ENCODE measurements around the gene TNIK. TPM values are rescaled to one million over a fixed set of nuclear protein-coding genes. Genes with fewer than 3 reads are reported as not detected.

The TNIK gene
- total and polyA plus RNA-seq, 2 of the 4 experiments (the other 2 are of a cell fraction), result 3.4 to 6.3 TPM

DNA sequence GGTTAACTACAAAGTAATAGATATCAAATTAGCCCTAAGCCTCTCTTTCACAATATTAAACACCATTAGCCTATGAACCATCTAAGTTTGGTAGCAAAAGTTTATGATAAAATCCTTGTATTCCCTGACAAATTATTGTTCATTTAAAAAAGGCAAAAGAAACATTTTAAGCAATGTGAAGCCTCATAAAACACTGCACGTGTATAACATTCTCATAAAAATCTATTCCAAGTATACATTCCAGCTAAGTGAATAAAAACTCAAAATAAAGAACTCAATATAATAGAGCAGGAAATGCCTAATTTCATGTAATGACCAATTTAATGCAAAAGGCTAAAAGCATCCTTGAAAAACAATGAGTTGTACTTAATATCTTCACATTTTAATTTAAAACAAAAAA lies 27.7 kb downstream of the TNIK start:
- no peak overlapping the region for H3K4me2 ChIP-seq (ENCODE audit: low read depth, low read length)
- no peak overlapping the region for H2BK120ac ChIP-seq (ENCODE audit: low read depth, low read length)
- H3K79me1 ChIP-seq (ENCODE audit: low read depth in 1 of 2, low read length in 2 of 2), result no peaks in the 10 kb centered on the region
- no peak overlapping the region for H3K56ac ChIP-seq (ENCODE audit: extremely low read depth, insufficient read depth, low read length)
- no peak overlapping the region for H3K14ac ChIP-seq (replicated peaks; ENCODE audit: low read depth, low read length)
- no peak overlapping the region for H4K5ac ChIP-seq (ENCODE audit: low read depth, low read length)
- H3K4me1 ChIP-seq (ENCODE audit: control insufficient read depth, insufficient read depth, low read length), result no peaks in the 10 kb centered on the region
- CTCF ChIA-PET, result no interaction called here
- H3K9ac ChIP-seq (ENCODE audit: low read depth, low read length), result no peak overlapping the region
- no peak overlapping the region for H2AK9ac ChIP-seq (replicated peaks; ENCODE audit: low read depth, low read length, poor library complexity)
- dilution Hi-C loops (cut with HindIII; ENCODE audit: low sequenced_read_pairs, unreplicated experiment) (no loop called here), intact Hi-C loops (cut with micrococcal nuclease) (no loop called here), in situ Hi-C loops (cut with MboI; ENCODE audit: low sequenced_read_pairs) (no loop called here)
- no peaks in the 10 kb centered on the region; the same call in 1 of the 2 replicates for H3K27me3 ChIP-seq (ENCODE audit: control insufficient read depth, insufficient read depth, low read length)
- no peaks in the 10 kb centered on the region for H4K20me1 ChIP-seq (ENCODE audit: insufficient read depth, low read length)
- no peak overlapping the region for H3K27ac ChIP-seq (ENCODE audit: insufficient read depth, low read length)
- H4K8ac ChIP-seq (ENCODE audit: low read depth in 2 of 2, low read length in 2 of 2), result no peak overlapping the region
- H2BK20ac ChIP-seq (ENCODE audit: low read depth, low read length), result no peak overlapping the region
- H3K23ac ChIP-seq (ENCODE audit: low read depth, low read length), result no peak overlapping the region
- POLR2A ChIA-PET (ENCODE audit: unreplicated experiment), result no interaction called here
- no peak overlapping the region for H2AFZ ChIP-seq (replicated peaks; ENCODE audit: low read length, poor library complexity)
- H3K4me3 ChIP-seq (ENCODE audit: insufficient read depth, low read depth, low read length), result no peak overlapping the region
- WGBS, 2 experiments (ENCODE audit: extremely low coverage in 2 of 2, insufficient read length in 1 of 2), result no CpG with 5 or more reads among the region's 1 CpG
- no peaks in the 10 kb centered on the region for H3K36me3 ChIP-seq (ENCODE audit: control insufficient read depth, insufficient read depth, low read length)
- no peak overlapping the region for H2AK5ac ChIP-seq (ENCODE audit: low read depth, low read length)
- no peak overlapping the region for H3K4ac ChIP-seq (ENCODE audit: low read depth, low read length)
- DNase-seq, result no peak
- H2BK5ac ChIP-seq (ENCODE audit: low read depth, low read length, poor library complexity, severe bottlenecking), result no peak overlapping the region
- no peaks in the 10 kb centered on the region for H3K9me1 ChIP-seq (ENCODE audit: insufficient read depth, low read length)
- no TSS peak for BruUV-seq (replicated peaks)
- H4K91ac ChIP-seq (ENCODE audit: insufficient read depth, low read depth, low read length), result no peak overlapping the region
- no peak for TF ChIP-seq MAFK (IDR thresholded peaks at IDR 0.05; ENCODE audit: low read depth, low read length)
- TF ChIP-seq MXI1 (IDR thresholded peaks at IDR 0.05; ENCODE audit: borderline replicate concordance, low read depth, low read length), result no peak
- TF ChIP-seq CTCF (conservative IDR thresholded peaks at IDR 0.05; ENCODE audit: low read depth, low read length), result no peak
- TF ChIP-seq CHD1 (IDR thresholded peaks at IDR 0.05; ENCODE audit: low read depth, low read length), result no peak
- no peak for TF ChIP-seq FOS (IDR thresholded peaks at IDR 0.05; ENCODE audit: low read depth, low read length)
- no peak for TF ChIP-seq CEBPB (IDR thresholded peaks at IDR 0.05; ENCODE audit: low read depth, low read length)
- TF ChIP-seq, protein P1, sequence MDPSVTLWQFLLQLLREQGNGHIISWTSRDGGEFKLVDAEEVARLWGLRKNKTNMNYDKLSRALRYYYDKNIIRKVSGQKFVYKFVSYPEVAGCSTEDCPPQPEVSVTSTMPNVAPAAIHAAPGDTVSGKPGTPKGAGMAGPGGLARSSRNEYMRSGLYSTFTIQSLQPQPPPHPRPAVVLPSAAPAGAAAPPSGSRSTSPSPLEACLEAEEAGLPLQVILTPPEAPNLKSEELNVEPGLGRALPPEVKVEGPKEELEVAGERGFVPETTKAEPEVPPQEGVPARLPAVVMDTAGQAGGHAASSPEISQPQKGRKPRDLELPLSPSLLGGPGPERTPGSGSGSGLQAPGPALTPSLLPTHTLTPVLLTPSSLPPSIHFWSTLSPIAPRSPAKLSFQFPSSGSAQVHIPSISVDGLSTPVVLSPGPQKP (IDR thresholded peaks at IDR 0.05; ENCODE audit: borderline replicate concordance, low read depth, low read length), result no peak
- no peak for TF ChIP-seq RCOR1 (IDR thresholded peaks at IDR 0.05; ENCODE audit: insufficient replicate concordance, low read length)
- no peak for TF ChIP-seq POLR2A (IDR thresholded peaks at IDR 0.05; ENCODE audit: low read depth, low read length)
- no peak for TF ChIP-seq SMC3 (IDR thresholded peaks at IDR 0.05; ENCODE audit: low read depth, low read length)
- TF ChIP-seq RAD21 (IDR thresholded peaks at IDR 0.05; ENCODE audit: low read length), result no peak
- TF ChIP-seq USF2 (IDR thresholded peaks at IDR 0.05; ENCODE audit: low read depth, low read length), result no peak
- no peak for TF ChIP-seq NFE2L2 (IDR thresholded peaks at IDR 0.05; ENCODE audit: low read depth, low read length)
- no peak for TF ChIP-seq MAZ (IDR thresholded peaks at IDR 0.05; ENCODE audit: borderline replicate concordance, low read depth, low read length)
- H3K18ac ChIP-seq (ENCODE audit: low read depth, low read length), result no peak overlapping the region
- ATAC-seq (ENCODE audit: low read depth), result no peak
- H2BK15ac ChIP-seq (ENCODE audit: low read depth, low read length), result no peak overlapping the region
- H3K9me3 ChIP-seq (ENCODE audit: control insufficient read depth, insufficient read depth, low read length), result no peaks in the 10 kb centered on the region

Measured in IMR-90 (cell line).